CD4-positive, alpha-beta T cell treated with Interleukin-15 for 4 hours (primary cell): ENCODE results near the gene VPS13D.

Experiments used
- DNase-seq: peaks from one replicate; pipeline ENCODE4 v3.0.0-alpha.2; 2020; ENCODE audit warnings: low spot score

VPS13D gene, protein sequence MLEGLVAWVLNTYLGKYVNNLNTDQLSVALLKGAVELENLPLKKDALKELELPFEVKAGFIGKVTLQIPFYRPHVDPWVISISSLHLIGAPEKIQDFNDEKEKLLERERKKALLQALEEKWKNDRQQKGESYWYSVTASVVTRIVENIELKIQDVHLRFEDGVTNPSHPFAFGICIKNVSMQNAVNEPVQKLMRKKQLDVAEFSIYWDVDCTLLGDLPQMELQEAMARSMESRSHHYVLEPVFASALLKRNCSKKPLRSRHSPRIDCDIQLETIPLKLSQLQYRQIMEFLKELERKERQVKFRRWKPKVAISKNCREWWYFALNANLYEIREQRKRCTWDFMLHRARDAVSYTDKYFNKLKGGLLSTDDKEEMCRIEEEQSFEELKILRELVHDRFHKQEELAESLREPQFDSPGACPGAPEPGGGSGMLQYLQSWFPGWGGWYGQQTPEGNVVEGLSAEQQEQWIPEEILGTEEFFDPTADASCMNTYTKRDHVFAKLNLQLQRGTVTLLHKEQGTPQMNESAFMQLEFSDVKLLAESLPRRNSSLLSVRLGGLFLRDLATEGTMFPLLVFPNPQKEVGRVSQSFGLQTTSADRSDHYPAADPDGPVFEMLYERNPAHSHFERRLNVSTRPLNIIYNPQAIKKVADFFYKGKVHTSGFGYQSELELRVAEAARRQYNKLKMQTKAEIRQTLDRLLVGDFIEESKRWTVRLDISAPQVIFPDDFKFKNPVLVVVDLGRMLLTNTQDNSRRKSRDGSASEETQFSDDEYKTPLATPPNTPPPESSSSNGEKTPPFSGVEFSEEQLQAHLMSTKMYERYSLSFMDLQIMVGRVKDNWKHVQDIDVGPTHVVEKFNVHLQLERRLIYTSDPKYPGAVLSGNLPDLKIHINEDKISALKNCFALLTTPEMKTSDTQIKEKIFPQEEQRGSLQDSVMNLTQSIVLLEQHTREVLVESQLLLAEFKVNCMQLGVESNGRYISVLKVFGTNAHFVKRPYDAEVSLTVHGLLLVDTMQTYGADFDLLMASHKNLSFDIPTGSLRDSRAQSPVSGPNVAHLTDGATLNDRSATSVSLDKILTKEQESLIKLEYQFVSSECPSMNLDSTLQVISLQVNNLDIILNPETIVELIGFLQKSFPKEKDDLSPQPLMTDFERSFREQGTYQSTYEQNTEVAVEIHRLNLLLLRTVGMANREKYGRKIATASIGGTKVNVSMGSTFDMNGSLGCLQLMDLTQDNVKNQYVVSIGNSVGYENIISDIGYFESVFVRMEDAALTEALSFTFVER (N-terminal part only)

DNA sequence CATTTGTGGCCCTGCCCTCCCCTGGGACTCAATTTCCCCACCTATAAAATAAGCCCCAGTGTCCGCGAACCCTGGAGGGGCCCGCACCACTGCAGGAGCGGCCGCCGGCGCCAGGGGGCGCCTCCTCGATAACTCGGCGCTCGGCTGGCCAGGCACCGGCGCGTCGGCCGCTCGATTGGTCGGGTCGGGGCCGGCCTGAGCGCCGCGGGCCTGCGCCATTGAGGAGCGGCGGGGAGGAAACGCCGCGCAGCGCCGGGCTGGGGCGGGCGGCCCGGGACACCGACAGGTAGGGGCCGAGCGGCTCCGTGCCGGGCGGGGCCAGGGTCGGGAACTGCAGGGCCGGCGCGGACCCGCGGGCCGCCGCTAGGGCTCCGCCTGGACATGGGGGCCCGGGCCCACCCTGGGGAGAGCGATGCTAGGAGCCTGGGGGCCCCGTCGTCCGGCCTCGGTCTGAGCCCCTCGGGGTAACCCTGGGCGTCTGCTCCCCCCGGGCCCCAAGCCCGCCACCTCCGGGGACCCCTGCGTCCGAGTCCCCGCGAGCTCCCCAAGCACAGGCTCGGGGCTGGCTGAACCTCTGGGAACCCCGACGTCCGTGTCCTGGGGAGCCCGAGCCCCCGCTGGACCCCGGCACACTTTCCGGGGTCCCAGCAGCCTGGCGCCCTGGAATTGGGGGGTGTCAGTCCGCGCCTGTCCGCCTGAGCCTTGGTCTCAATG is at the start of gene VPS13D:
Gene VPS13D, plus strand, starts transcription at position 196 of the 714 bp plus-strand sequence. CDS start 4,237 bp downstream, outside the sequence.
- peak; percentile 83 for DNase-seq

DNA sequence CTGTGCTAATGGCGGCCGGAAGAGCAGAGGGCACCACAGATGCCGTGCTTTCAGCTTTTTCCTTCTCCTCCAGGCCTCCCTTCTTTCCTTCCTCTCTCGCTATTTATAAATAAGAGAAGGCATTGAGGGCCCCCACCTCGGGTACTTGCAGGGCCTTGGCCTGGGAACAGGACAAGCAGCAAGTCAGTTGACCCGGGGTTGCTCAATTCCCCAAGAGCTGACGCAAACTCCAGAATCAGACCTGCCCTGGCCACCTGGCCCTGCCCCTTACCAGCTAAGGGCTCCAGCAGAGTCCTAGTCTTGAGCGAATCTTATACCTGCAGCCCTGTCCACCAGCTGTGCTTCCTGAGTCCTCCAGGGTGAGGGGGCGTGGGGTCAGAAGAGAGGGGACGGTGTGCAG is 49.5 kb upstream of the VPS13D start:
- no peak for DNase-seq

DNA sequence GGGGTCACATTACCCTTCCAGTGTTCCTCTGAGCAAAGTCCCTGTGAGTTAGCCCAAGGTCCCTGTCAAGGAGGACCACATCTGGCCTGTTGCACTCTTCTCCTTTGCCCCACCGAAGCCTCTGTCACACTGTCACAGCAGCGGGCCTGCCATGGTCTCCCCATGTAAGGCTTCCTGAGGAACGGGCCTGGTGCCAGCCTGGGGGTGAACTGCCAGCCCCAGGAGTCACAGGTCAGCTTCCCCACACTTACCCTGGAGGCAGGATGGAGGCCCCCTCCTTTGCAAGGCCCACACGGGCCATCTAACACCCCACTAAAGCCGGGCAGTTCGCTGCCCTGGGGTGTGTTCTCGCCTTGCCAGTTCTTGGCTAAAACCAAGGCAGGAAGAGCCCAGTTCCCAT is 48.9 kb upstream of the VPS13D start:
- DNase-seq = no peak

DNA sequence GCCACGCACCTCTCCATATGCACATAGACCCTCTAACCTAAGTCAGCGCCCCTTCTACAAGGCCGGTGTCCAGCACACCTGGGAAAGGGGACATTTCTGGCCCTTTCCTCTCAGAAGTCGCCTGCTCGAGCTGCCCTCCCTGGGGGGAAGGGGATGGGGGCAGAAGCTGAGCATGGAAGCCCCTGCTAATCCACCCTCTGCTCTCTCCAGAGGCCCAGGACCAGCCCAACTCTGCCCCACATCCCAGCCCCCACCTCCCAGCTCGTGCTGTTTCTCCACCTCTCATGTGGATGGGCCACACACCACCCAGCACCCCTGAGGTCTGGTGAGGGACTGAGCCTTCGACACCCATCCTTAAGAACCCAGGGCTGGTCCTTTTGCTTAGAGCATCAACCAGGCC is 48.3 kb upstream of the VPS13D start:
- DNase-seq = no peak

DNA sequence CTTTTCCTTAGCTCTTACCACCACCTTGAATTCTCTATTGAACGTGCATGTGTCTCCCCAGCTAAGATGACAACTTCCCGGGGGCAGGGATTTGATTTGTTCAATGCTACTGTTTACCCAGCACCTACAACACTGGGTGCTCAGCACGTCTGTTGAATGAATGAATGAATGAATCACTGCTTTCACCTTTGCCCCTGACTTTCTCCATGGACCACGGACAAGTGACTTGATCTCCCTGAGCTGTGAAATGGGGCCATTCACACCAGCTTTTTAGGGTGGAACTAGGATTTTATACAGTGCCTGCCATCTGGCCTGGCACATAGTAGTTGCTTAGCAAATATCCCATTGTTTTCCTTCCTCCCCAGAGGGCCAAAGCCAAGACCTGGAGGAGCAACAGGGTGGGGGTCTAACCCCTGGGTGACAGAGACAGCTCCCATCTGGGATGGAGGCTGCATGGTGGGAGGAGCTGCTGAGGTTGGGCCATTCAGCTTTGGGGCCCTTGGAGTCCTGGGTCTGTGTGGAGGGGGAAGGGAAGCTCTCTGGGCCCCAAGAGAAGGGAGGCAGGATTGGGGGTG is 47.3 kb upstream of the VPS13D start:
- no peak for DNase-seq

DNA sequence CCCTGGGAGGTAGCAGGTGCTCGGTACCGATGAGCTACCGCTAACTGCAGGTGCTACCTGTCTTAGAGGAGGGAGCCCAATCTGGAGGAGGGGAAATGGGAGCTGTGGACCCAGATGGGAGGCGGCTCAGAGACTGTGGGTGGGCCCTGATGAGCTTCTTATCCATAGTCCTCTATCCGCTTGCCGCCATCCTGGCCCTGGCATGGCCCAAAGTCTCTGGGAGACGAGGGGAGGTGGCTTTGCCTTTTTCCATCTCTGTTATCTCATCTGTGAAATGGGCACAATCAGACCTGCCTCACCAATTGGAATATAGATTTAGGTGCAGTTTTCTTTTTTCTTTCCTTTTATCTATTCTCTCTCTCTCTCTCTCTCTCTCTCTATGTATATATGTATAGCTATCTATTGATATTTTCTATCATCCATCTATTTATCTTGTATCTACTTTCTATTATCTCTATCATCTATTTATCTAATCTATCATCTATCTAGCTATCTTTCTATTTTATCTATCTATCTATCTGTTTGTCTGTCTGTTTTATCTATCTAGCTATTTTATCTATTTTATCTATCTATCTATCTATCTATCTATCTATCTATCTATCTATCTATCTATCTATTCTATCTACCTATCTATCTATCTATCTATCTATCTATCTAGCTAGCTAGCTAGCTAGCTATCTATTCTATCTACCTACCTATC is 46.6 kb upstream of the VPS13D start:
- no peak for DNase-seq

DNA sequence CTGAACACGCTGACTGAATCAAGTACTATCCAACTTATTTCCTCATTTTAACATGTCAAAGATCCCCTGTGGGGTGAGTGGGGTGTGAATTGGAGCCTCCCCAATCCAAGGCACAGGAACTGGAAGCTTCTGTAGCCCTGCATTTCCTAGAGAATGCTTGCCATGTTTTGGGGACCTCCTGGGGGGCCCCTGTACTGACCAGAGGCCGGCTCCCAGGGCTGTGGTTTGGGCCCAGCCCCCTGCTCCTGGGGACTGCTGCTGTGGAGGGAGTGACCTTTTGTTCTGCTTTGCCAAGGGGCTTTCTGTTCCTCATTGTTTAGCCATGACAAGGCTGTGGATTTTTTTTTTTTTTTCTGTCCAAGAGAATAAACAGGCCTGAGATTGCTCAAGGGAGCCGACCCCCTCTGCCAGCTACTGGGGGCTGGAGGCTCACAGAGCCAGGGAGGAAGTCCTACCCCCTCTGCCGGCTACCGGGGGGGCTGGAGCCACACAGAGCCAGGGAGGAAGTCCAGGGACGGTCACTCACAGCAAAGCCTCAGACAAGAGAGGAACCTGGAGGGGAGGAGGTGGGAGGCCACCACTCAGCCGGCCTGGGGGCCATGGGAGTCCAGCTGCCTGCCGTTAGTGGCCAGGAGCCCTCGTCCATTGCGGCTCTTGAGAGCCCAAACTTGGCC is 45.7 kb upstream of the VPS13D start:
- no peak for DNase-seq

DNA sequence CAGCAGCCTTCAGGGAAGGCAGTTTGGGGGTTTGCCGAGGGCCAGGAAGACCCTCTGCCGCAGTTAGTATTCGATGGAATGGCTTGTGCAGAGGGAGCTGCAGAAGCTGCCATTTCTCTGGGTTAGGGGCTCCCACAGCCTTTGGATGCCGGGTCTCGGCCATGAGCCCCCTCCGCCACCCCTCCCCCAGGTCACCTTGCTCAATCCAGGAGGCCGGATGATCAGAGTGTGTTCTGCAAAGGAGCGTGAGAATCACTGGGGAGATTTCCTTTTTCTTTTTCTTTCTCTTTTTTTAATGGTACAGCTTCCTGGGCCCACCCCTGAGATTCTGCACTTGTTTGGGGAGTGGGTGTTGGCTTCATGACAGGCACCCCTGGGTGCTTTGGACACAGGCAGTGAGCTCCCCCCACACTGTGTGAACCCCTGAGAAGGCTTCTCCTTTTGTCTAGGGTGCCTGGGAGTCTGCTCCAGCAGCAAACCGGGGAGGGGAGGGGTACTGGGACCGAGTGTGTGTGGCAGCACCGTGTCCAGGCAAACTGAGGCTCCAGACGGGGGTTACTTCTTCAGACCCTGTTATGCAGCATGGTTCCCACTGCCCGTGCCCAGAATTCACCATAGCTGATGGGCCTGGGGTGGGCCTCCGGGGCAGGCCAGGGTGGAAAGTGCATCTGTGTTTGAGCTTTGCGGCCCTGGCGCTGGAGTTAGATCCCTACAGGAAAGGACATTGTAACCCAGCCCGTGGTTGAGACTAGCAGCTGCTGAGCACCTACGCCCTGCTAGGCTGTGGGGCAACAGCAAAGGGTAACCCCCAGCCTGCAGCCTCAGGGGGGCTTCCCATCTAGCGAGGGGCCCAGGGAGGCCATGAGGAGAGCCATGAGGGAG is 44.6 kb upstream of the VPS13D start:
- no peak for DNase-seq

DNA sequence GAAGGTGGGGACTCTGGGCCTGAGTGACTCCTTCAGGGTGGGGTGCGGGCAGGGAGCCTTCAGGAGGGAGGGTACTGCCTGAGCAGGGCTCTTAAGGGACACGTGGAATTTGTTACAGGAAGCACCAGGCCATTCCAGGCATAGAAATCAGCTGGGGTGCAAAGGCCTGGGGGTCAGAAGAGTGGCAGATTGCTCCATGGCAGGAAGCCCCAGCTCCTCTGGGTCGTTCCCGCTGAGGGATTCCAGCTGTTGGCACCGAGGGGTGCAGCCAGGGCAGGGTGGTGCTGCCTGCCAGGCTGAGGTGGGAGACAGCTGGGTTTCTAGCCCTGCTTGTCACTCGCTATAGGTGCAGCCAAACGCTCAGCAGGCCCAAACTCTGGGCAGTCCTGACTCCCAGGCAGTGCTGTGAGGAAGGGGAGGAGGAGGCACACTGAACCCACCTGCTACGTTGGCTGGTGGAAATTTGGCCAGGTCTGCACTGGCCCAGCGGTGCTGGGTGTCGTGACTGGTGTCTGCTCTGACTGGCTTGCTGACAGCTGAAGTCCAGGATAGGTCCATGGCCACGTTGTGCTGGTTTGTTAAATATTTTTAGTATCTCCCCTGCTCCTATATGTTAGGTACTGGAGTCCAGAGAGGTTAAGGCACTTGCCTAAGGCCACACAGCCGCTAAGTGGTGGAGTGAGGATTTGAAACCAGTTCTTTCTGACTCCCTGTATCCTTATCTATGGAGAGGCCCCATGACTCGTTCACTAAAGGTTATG is 43.7 kb upstream of the VPS13D start:
- no peak for DNase-seq

DNA sequence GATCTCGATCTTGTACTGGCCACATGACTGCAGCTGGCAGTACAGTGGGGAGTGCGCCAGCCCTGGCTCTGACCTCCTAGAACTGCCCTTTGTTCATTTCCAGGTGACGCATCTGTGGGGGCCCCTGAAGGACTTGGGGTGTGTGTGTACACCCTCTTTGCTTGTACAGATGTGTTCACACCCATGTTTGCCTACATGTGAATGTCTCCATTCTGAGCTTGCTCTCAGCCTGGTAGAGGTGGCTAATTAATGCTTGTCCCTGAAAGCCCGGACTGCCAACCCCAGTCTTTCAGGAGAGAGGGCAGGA is 43.2 kb upstream of the VPS13D start:
- DNase-seq = no peak

DNA sequence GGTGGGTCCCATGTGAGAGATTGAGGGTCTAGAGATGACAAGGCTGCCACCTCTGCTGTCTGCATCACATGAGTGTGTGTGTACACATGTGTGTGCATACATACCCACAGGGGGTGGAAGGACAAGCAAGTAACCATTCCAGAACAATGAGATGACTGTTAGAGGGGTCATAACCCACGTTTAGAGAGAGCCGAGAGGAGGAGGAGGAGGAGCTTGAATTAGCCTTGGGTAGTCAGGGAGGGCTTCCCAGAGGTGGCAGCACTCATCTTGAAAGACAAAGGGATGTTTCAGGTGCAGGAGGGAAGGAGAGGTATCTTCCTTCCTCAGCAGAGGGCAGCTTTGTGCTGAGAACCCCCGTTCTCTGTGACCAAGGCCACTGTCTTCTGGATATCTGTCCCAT is 41.7 kb upstream of the VPS13D start:
- no peak for DNase-seq

DNA sequence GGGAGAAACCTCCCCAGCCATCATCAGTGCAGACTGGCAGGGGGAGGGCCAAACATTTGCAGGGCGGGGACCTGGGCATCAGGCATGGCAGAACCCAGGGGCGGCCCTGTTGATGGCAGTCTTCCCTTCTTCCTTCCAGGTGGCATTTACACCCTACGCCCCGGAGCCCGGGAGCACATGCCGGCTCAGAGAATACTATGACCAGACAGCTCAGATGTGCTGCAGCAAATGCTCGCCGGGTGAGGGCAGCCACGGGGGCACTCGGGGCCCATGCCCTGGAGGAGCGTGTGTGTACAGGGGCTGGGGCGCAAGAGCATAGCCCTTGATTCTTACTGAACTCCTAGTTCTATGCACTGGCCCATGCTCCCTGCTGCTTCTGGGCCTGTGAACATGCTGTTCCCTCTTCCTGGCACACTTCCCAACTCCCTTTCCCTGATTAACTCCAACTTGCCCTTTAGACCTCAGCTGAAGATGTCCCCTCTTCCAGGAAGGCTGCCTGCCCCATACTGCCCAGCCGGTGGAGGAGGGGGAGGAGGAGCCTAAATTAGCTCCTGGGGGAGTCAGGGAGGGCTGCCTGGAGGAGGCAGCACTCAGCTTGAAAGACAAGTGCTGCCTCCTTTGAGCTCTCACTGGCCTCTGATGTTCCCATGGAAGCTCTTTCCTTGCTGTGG is 41.0 kb upstream of the VPS13D start:
- no peak for DNase-seq

DNA sequence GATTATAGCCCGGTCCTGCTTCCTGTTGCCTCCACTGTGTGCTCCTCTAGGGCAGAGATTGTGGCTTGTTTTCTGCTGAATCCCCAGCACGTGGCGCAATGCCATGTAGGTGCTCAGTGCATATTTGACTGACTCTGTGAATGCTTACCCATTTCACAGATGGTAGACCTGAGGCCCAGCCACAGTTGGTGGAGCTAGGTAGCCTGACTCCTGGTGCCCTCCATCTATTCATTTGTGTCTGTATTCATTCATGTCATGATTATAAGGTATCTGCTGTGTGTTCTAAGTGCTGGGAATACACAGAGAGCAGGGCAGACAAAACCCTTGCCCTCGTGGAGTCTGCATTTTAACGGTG is 40.5 kb upstream of the VPS13D start:
- no peak for DNase-seq

DNA sequence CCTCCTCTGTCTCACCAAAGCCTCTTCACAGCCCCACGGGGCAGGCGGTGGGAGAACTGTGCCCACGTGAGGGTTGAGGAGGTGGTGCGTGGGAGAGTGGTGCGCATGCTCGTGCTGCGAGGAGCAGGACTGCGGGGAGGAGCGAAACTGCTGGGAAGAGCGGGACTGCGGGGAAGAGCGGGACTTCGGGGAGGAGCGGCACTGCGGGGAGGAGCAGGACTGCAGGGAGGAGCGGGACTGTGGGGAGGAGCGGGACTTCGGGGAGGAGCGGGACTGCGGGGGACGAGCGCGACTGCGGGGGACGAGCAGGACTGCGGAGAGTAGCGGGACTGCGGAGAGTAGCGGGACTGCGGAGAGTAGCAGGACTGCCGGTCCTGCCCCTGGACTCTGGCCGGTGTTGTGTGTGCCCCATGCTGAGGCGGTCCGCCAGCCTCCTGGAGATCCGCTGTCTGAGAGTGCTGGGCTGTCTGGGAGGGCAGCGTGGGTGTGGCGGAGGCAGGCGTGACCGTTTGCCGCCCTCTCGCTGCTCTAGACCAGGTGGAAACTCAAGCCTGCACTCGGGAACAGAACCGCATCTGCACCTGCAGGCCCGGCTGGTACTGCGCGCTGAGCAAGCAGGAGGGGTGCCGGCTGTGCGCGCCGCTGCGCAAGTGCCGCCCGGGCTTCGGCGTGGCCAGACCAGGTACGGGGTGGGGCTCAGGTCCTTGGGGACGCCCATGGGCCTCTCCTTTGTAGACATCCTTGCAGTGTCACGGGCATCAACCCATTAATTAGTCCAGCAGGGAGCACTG is 38.4 kb upstream of the VPS13D start:
- no peak for DNase-seq

DNA sequence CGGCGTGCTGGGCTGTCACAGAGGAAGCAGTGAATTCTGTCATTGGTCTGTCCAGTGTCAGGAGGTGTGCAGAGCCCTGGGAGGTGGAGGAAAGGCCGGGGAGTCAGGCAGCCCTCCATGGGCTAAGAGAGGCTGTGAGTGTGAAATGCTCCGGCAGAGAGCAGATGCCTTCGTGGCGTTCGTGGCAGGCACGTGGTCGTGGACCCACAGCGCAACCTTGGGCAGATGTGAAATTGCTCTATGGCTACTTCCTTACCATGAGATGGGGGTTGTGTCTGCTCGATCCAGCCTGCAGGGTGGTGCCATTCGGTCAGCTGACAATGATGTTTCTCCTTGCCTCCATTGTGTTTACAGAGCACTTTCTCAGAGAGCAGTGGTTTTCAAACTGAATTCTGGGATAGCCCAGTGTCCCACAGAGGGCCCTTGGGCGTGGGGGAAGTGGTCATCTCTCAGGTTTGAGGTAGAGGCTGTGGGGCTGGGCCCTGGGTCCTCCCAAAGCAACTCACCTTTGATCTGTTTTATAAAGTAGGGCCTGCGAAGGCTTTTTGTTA is 35.1 kb upstream of the VPS13D start:
- DNase-seq = no peak

DNA sequence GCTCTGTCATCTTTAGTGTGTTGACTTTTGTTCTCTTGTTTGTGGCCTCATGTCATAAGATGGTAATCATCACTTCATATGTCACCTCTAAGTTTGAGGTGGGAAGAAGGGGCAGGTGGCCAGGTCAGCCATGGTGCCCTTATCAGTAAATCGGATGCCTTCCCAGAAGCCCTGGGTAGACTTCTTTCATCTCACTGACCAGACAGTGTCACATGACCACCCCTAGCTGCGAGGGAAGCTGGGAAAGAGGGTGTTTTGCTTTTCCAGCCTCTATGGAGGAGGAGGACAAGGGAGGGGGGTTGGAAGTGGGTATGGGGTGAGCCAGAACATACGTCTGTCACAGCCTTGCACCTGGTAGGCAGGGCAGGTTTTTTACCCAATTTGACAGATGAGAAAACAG is 34.4 kb upstream of the VPS13D start:
- DNase-seq = no peak
